GM19438 (cell line): Measurements from ENCODE around the gene ATE1.
A peak's percentile ranks its signal among the peaks of the same experiment; 100 is the strongest.

ENCODE experiments used
- ATAC-seq: cut with Tn5 transposase; IDR thresholded peaks from one replicate; pipeline ENCODE4 v1.9.1; 2021; ENCODE audit warnings: low read depth; ENCODE audit not compliant: unreplicated experiment

The ATE1 gene

GRCh38 chr10:121880895-121881294, 46.9 kb downstream of the ATE1 start:
- no peak for ATAC-seq

- no peak for ATAC-seq
These were observed 48.4 kb downstream of the ATE1 start for GRCh38 chr10:121879476-121879875.

- ATAC-seq, result no peak
These were observed 54.6 kb downstream of the ATE1 start for GRCh38 chr10:121873236-121873635.

GRCh38 chr10:121870413-121870812, 57.4 kb downstream of the ATE1 start:
- no peak for ATAC-seq

DNA sequence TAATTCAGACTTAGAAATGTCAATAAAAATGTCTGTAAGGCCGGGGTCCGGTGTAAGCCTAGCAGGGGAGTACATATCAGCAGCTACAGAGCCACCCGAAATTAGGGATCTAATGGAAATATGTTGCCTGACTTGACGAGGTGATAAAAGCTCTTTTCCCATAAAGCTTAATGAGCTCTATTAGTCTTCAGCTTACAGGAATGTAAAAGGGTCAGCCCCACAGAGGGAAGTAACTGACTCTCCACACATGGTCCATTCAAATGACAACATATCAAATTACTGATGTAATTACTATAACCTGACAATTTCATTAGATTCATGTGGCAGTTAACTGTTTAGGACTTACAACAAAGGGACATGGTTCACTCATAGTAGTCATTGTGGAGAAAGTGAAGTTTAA, 62.3 kb downstream of the ATE1 start:
- no peak for ATAC-seq

- ATAC-seq, result no peak
These were observed 63.2 kb downstream of the ATE1 start for GRCh38 chr10:121864653-121865052.

DNA sequence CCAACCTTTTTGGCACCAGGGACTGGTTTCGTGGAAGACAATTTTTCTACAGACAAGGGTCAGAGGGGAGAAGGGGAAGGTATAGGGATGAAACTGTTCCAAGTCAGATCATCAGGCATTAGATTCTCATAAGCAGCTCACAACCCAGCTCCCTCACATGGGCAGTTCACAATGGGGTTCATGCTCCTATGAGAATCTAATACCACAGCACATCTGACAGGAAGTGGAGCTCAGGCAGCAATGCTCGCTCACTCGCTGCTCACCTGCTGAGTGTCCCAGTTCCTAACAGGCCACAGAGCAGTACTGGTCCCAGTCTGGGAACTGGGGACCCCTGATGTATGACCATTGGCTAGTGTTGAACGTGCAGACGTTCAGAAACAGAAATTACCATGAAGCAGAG, 63.7 kb downstream of the ATE1 start:
- no peak for ATAC-seq

DNA sequence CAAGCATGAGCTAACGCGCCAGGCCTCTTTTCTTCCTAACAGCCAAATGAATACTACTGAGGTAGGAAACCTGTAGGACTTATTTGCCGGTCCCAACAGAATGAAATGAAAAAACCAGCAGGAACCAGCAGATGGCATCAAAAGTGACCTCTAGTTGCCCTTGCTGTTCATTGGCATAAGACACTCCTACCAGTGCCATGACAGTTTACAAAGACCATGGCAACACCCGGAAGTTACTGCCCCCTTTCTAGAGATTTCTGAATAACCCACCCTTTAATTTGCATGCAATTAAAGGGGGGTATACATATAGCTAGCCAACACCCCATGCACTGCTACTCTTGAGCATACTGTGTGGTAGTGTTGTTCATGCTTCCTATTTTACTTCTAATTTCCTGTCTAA, 65.2 kb downstream of the ATE1 start:
- no peak for ATAC-seq

GRCh38 chr10:121862042-121862441, 65.8 kb downstream of the ATE1 start:
- ATAC-seq, result no peak

DNA sequence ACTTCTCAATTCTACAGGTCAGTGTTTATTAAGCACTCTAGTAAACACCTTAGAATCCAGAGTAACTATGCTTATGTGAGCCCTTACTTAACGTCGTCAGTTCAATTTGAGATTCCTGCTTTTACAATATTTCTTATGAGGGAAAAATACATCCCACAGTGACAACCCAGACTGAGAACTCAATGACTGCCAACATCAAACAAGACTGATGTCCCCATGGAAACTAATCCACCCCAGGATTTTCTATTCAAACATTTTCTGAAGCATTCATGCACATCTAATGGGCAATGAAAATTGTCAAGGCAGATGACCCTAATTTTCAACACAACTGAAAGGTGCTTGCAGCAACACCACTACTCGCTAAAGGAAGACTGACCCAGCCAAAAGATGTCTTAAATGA, 67.0 kb downstream of the ATE1 start:
- no peak for ATAC-seq

DNA sequence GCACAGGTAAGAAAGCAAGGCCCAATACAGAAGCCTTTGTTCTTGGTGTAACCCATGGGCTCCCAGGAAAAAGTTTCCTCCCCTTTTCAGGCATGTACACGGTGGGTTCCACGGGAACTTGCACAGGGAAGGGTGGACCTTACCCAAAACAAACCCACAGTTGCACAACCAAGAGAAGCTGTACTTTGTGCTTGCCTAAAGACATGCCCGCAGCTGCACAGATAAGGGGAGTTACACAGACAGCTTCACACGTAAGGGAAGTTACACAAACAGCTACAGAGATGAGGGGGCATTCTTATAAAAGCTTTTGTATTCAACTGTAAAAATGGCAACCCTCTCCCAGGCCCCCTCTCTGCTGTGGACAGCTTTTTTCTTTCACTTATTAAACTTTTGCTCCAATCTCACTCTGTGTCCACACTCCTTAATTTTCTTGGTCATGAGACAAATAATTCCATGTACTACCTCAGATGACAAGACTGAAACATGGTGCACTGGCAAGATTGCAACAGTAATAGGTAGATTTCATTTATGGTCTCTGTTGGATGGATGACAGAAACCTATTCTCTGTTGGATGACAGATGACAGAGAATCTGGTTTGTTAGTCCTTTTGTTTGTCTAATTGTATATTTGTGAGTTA, 72.9 kb downstream of the ATE1 start:
- no peak for ATAC-seq

GRCh38 chr10:121853950-121854349, 73.9 kb downstream of the ATE1 start:
- ATAC-seq, result no peak

DNA sequence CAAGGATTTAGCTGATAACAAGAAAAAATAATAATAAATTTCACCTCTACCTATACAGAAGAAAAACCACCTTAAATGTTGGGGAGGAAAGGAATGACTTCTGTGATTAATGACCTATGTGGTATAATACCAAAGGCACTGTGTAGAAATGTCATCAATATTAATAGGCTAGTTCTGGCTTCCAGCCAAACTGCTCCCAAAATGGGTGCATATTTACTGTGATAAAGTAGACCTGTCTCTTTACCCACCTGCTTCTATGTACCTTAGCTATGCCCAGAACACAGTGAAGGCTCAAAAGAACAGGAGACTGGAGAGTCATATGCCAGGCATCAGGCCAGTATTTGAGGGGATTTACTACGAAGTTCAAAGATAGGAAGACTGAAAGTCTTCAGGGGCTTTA, 76.0 kb downstream of the ATE1 start:
- ATAC-seq, result no peak

DNA sequence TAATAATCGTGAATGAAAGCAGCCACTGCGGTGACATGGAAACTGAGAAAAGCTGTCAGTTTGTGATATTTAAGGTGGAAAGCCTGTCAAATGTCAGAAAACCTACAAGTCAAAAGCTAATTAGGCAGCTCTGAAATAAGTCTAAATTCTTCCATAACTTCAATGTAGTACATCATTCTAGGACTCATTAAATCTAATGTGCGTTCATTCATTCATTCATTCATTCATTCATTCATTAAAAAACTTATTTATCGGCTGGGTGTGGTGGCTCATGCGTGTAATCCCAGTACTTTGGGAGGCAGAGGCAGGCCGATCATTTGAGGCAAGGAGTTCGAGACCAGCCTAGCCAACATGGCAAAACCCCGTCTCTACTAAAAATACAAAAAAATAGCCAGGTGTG, 79.7 kb downstream of the ATE1 start:
- ATAC-seq, result no peak

DNA sequence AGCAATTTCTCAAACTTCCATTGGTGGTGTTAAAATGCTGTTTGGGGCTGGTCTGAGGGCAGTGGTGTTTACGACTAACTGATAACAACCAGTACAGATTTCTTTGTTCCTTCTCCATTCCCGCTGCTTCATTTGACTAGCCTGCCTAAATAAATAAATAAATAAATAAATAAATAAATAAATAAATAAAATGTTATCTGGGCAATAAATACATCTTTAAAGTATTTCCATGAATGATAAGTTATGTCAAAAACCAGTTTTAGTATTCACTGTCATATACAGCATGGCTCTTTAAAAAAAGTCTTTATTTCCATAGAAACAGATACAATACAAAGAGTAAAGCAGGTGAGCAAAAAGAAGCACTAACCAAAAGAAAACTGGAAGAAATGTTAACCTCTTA, 81.3 kb downstream of the ATE1 start:
- no peak for ATAC-seq

DNA sequence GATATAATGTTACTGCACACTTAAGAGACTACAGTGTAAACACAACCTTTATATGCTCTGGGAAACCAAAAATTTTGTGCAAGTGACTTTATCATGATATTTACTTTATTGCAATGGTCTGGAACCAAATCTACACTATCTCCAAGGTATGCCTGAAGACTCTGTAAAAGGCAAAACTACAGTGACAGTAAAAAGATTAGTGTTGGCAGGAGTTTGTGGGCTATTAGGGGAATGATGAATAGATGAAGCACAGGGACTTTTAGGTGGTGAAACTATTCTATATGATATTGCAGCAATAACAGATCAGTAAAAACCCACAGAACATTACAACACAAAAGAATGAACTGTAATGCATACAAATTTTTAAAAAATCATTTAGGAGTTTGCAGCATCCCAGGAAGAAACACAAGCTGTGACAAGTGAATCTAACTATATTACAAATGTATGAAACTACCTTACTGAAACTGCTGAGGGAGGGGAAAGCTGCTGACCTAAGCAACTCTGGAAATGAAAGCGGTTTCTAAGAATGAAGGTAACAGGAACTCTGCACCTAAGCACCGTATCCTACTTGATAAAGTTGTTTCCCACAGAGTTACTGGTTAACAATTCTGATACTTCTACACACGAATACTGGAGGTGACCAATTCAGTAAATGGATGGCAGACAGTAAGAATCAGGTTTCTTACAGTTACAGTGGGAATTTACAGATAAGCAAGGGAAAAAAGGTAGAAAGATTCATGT, 82.6 kb downstream of the ATE1 start:
- ATAC-seq, result peak; percentile 93

DNA sequence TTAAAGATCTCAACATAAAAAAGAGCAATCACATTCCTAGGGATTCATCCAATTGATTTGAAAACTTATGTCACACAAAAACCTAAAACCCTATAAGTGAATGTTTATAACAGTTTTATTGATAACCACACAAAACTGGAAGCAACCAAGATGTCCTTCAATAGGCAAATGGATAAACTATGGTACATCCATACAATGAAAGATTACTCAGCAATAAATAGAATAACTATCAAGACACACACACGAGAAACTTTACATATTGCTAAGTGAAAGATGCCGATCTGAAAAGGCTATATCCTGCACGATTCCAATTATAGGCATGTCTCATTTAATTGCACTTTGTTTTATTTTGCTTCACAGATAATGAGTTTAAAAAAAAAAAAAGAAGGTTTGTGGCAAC, 83.3 kb downstream of the ATE1 start:
- ATAC-seq, result no peak

DNA sequence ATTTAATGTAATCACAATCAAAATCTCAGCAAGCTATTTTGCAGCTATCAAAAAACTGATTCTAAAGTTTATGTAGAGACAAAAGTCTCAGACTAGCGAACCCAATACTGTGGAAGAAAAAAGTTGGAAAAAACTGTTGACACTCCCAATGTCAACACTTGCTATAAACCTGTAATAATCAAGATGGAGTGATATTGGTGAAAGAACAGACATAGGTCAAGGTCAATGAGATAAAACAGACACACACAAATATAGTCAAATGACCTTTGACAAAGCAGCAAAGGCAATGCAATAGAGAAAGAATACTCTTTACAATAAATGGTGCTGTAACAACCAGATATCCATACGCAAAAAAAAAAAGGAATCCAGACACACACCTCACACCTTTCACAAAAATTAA, 84.5 kb downstream of the ATE1 start:
- no peak for ATAC-seq

GRCh38 chr10:121841862-121842261, 86.0 kb downstream of the ATE1 start:
- ATAC-seq, result no peak

GRCh38 chr10:121838931-121839330, 88.9 kb downstream of the ATE1 start:
- ATAC-seq, result no peak

GRCh38 chr10:121838149-121838548, 89.7 kb downstream of the ATE1 start:
- no peak for ATAC-seq

GRCh38 chr10:121836171-121836570, 91.7 kb downstream of the ATE1 start:
- ATAC-seq, result no peak
